Caco-2 (cell line): ENCODE results near the gene IQCK. TPM values are rescaled to one million over a fixed set of nuclear protein-coding genes. Genes with fewer than 3 reads are reported as not detected.

Source experiments
- BruUV-seq: library from RNA; stranded (reverse); fragments of 400-500 nt; replicated peaks from 2 replicates; lab custom pipeline; 2021; lab: Mats Ljungman, UMichigan
- CTCF ChIA-PET: fragments of 300-600 bp; sonication (Branson Sonifier 250); formaldehyde crosslinking; loops from one replicate; lab custom pipeline; 2022; ENCODE audit warnings: antibody characterized with exemption; lab: Charles Lee
- POLR2A ChIA-PET: fragments of 300-600 bp; sonication (Branson Sonifier 250); formaldehyde crosslinking; loops from one replicate; lab custom pipeline; 2022; ENCODE audit warnings: antibody characterized with exemption; lab: Charles Lee
- DNase-seq, 2 experiments: peaks; one replicate each; pipeline versions ENCODE4 v3.0.0 to v3.0.0-alpha.2; 2020 to 2022
- H3K27me3 ChIP-seq: replicated peaks from 2 replicates; pipeline ENCODE4 v1.6.0; 2011; ENCODE audit warnings: low read length; ENCODE audit not compliant: control insufficient read depth, insufficient read depth
- H3K36me3 ChIP-seq: 2 replicates; pipeline ENCODE4 v1.5.1; 2011; ENCODE audit warnings: low read length; ENCODE audit not compliant: control insufficient read depth, insufficient read depth
- H3K4me1 ChIP-seq: fragments of 250-450 bp; sonication (Bioruptor Pico); 2 replicates; pipeline ENCODE4 v1.5.1; 2020; ENCODE audit warnings: mild to moderate bottlenecking
- H3K4me3 ChIP-seq: 2 replicates; pipeline ENCODE4 v1.5.1; 2011; ENCODE audit warnings: low read depth, mild to moderate bottlenecking, control low read depth, low read length
- H3K9me3 ChIP-seq: fragments of 250-450 bp; sonication (Bioruptor Pico); 2 replicates; pipeline ENCODE4 v1.5.1; 2020; ENCODE audit warnings: mild to moderate bottlenecking, moderate library complexity
- H3K27ac Mint-ChIP-seq: one replicate; pipeline ENCODE4 v1.8.0; 2022; ENCODE audit warnings: mixed read lengths; ENCODE audit not compliant: unreplicated experiment
- H3K27me3 Mint-ChIP-seq: one replicate; pipeline ENCODE4 v1.8.0; 2022; ENCODE audit warnings: mixed read lengths; ENCODE audit not compliant: insufficient read depth, unreplicated experiment
- H3K36me3 Mint-ChIP-seq: one replicate; pipeline ENCODE4 v1.8.0; 2022; ENCODE audit warnings: mild to moderate bottlenecking, mixed read lengths; ENCODE audit not compliant: insufficient read depth, unreplicated experiment
- H3K4me1 Mint-ChIP-seq: one replicate; pipeline ENCODE4 v1.8.0; 2022; ENCODE audit warnings: low read depth, mixed read lengths; ENCODE audit not compliant: unreplicated experiment
- H3K4me3 Mint-ChIP-seq: one replicate; pipeline ENCODE4 v1.8.0; 2022; ENCODE audit warnings: mild to moderate bottlenecking, moderate library complexity, mixed read lengths; ENCODE audit not compliant: unreplicated experiment
- H3K9me3 Mint-ChIP-seq: one replicate; pipeline ENCODE4 v1.8.0; 2022; ENCODE audit warnings: mixed read lengths; ENCODE audit not compliant: unreplicated experiment
- CTCF ChIP-seq, 2 experiments: fragments of 200-600 bp in 1 of 2; IDR thresholded peaks; 1 replicate in 1 of 2; 2 replicates in 1 of 2; pipeline versions ENCODE4 v1.5.1 to v1.8.0; 2011 to 2022; ENCODE audit warnings: antibody characterized with exemption in 1 of 2, control low read depth in 1 of 2, inconsistent platforms in 1 of 2, low read depth in 1 of 2, low read length in 1 of 2, mild to moderate bottlenecking in 1 of 2, moderate library complexity in 1 of 2; ENCODE audit not compliant: insufficient read depth in 1 of 2, severe bottlenecking in 1 of 2, unreplicated experiment in 1 of 2
- intact Hi-C: fragments of 100-400 bp; cut with micrococcal nuclease; formaldehyde crosslinking; loops from one replicate; pipeline ENCODE4 v1.10.0; 2022; ENCODE audit not compliant: unreplicated experiment
- total RNA-seq: library from RNA; stranded (reverse); gene quantifications from 2 replicates; pipeline ENCODE4 v1.2.3, GENCODE V29; 2022

IQCK gene
- total RNA-seq, 1 experiment from 2014 or later, result 2.0 TPM

DNA sequence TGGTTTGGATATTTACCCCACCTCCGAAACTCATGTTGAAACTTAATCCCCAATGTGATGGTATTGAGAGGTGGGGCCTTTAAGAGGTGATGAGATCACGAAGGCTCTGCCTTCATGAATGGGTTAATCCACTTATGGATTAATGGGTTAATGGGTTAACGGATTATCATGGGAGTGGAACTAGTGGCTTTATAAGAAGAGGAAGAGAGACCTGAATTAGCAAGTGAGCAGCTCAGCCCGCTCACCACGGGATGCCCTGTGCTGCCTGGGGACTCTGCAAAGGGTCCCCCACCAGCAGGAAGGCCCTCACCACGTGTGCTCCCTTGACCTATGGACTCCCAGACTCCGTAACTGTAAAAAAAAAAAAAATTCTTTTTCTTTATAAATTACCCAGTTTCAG lies 183.1 kb downstream of the IQCK start:
- Histone ChIP-seq H3K4me3 (no peak overlapping the region), H3K4me1 (no peaks in the 10 kb centered on the region), H3K36me3 (no peaks in the 10 kb centered on the region), H3K27me3 (no peaks in the 10 kb centered on the region), H3K9me3 (no peaks in the 10 kb centered on the region)
- TF ChIP-seq CTCF (IDR thresholded peaks at IDR 0.05; ENCODE audit: insufficient read depth in 1 of 2, low read depth in 1 of 2, low read length in 1 of 2, severe bottlenecking in 1 of 2, unreplicated experiment in 1 of 2), result no peak
- intact Hi-C loops, result no loop called here
- H3K36me3 Mint-ChIP-seq, result no peaks in the 10 kb centered on the region
- ChIA-PET POLR2A (no interaction called here), CTCF (interaction anchor here (0.6 to 2.7 kb wide), 2 partner anchors 399 to 484 kb away, joined by 3 to 10 read pairs; no protein-coding TSS in a partner anchor)
- DNase-seq, result no peak
- H3K4me1 Mint-ChIP-seq, result peaks cover 7% of the 10 kb centered on the region
- H3K27ac Mint-ChIP-seq, result no peak overlapping the region
- BruUV-seq, result no TSS peak
- no peaks in the 10 kb centered on the region for H3K9me3 Mint-ChIP-seq
- H3K4me3 Mint-ChIP-seq, result no peak overlapping the region
- H3K27me3 Mint-ChIP-seq, result peaks cover 14% of the 10 kb centered on the region

DNA sequence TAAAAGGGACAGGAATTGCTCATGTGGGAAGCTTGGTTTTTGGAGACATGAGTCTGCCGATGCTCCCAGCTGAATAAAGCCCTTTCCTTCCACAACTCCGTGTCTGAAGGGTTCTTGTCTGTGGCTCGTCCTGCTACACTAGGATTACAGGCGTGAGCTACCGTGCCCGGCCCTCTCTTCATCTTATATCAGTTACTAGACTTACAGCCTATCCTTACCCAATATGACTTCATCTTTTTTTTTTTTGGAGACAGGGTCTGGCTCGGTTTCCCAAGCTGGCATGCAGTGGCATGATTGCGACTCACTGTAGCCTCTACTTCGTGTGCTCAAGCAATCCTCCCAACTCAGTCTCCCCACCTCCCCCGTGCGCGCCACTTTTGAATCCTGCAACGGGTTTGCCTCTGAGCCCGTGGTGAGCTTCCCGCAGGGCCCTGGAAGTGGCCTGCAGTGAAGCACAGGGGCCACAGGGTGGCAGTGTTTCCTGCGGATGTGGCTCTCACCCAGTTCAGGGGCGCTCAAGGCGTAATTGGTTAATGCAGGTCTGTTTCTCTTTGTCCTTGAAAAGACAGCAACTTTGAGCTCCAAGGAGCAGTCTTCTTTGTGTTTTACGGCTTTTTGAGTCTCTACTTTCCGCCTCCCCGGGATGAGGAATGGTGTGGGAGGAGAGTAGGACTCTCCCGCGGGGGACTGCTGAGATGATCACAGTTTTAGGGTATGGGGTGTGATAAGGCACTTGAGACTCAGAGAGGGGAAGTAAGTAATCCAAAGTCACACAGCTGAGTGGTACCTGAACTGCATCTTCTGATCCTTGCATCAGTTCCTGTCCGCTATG lies 189.3 kb downstream of the IQCK start:
- peak; percentile 50 to 75 for DNase-seq
- H3K9me3 ChIP-seq, result no peaks in the 10 kb centered on the region
- Mint-ChIP-seq H3K4me3 (no peak overlapping the region), H3K9me3 (no peaks in the 10 kb centered on the region), H3K27ac (no peak overlapping the region), H3K36me3 (no peaks in the 10 kb centered on the region), H3K27me3 (peaks cover 9% of the 10 kb centered on the region), H3K4me1 (peaks cover 7% of the 10 kb centered on the region)
- POLR2A ChIA-PET, result no interaction called here
- H3K36me3 ChIP-seq, result no peaks in the 10 kb centered on the region
- no peaks in the 10 kb centered on the region for H3K4me1 ChIP-seq
- no TSS peak for BruUV-seq
- H3K4me3 ChIP-seq, result no peak overlapping the region
- TF ChIP-seq CTCF (IDR thresholded peaks at IDR 0.05; ENCODE audit: insufficient read depth in 1 of 2, low read depth in 1 of 2, low read length in 1 of 2, severe bottlenecking in 1 of 2, unreplicated experiment in 1 of 2), result peak; percentile 88 to 97
- CTCF ChIA-PET, result interaction anchor here (0.6 to 1.9 kb wide), 23 partner anchors 9 to 784 kb away, joined by 3 to 77 read pairs (median 4); no protein-coding TSS in a partner anchor
- intact Hi-C loops, result loop anchor here (1.0 kb wide), 2 partner anchors 393 to 476 kb away; no protein-coding TSS in a partner anchor
- no peaks in the 10 kb centered on the region for H3K27me3 ChIP-seq

Other genes starting within 250 kb of the IQCK start
- gene GDE1, start 196.2 kb upstream of the IQCK start, total RNA-seq, result 48.2 and 48.7 TPM in 2 replicates
- gene CCP110, start 194.3 kb upstream of the IQCK start, total RNA-seq, result 7.5 and 9.4 TPM in 2 replicates
- 5.4 and 7.2 TPM in 2 replicates for gene VPS35L, start 162.6 kb upstream of the IQCK start, total RNA-seq
- gene KNOP1, start within 50 bp of the IQCK start, total RNA-seq, result 29.3 and 31.4 TPM in 2 replicates
- gene GPRC5B, start 166.6 kb downstream of the IQCK start, total RNA-seq, result 7.6 and 14.0 TPM in 2 replicates